Endothelial cell of umbilical vein (primary cell): ENCODE data around the gene MOAP1. TPM values are rescaled to one million over a fixed set of nuclear protein-coding genes. Genes with fewer than 3 reads are reported as not detected.
A peak's percentile ranks its signal among the peaks of the same experiment; 100 is the strongest.

Experiments
- BruUV-seq: library from RNA; stranded (reverse); fragments of 400-500 nt; replicated peaks from 2 replicates; lab custom pipeline; 2021; lab: Mats Ljungman, UMichigan
- CTCF ChIA-PET: fragments of 300-600, 350-600 bp; sonication (Branson Sonifier 250); formaldehyde crosslinking; loops from one replicate; lab custom pipeline; 2021; ENCODE audit warnings: antibody characterized with exemption, inconsistent platforms; lab: Charles Lee
- POLR2A ChIA-PET: fragments of 300-600, 350-600 bp; sonication (Branson Sonifier 250); formaldehyde crosslinking; loops from one replicate; lab custom pipeline; 2021; ENCODE audit warnings: antibody characterized with exemption, inconsistent platforms; lab: Charles Lee
- DNase-seq: peaks from one replicate; pipeline ENCODE4 v3.0.0-alpha.2; 2011; ENCODE audit warnings: low read depth, low spot score
- FAIRE-seq: peaks from 2 replicates; lab custom pipeline; 2011; peaks lifted over from hg19 to GRCh38; lab: Jason Lieb, UNC
- H2AFZ ChIP-seq: 2 replicates; pipeline ENCODE4 v1.6.0; 2012; ENCODE audit warnings: low read depth, low read length, control low read depth, inconsistent platforms
- H3K27ac ChIP-seq: 2 replicates; pipeline ENCODE4 v1.5.1; 2011; ENCODE audit warnings: low read depth, mild to moderate bottlenecking, control low read depth, low read length, moderate library complexity; ENCODE audit not compliant: insufficient read depth
- H3K27me3 ChIP-seq, 2 experiments: 2 replicates each; pipeline versions ENCODE4 v1.6.0 to v1.6.1; 2011; ENCODE audit warnings: low read length in 2 of 2, mixed read lengths in 1 of 2; ENCODE audit not compliant: control insufficient read depth in 2 of 2, insufficient read depth in 2 of 2
- H3K36me3 ChIP-seq, 2 experiments: 2 replicates in 1 of 2; 3 replicates in 1 of 2; pipeline ENCODE4 v1.5.1; 2011; ENCODE audit warnings: low read length in 2 of 2, mild to moderate bottlenecking in 1 of 2, moderate library complexity in 1 of 2; ENCODE audit not compliant: control insufficient read depth in 2 of 2, insufficient read depth in 2 of 2; ENCODE audit errors: extremely low read depth in 1 of 2
- H3K4me1 ChIP-seq: 3 replicates; pipeline ENCODE4 v1.5.1; 2011; ENCODE audit warnings: mild to moderate bottlenecking, low read length; ENCODE audit not compliant: control insufficient read depth, insufficient read depth; ENCODE audit errors: extremely low read depth
- H3K4me2 ChIP-seq: 2 replicates; pipeline ENCODE4 v1.6.1; 2011; ENCODE audit warnings: low read length, control low read depth, mixed read lengths; ENCODE audit not compliant: insufficient read depth
- H3K4me3 ChIP-seq, 3 experiments: fragments of 200-600 bp in 1 of 3; sonication (generic), shearing (Covaris generic) in 1 of 3; replicated peaks in 1 of 3; 2 replicates each; pipeline ENCODE4 v1.5.1; 2011 to 2016; ENCODE audit warnings: control low read depth in 3 of 3, low read length in 3 of 3, mild to moderate bottlenecking in 2 of 3, inconsistent platforms in 1 of 3, low read depth in 1 of 3, moderate library complexity in 1 of 3; ENCODE audit not compliant: insufficient read depth in 1 of 3
- H3K79me2 ChIP-seq: 2 replicates; pipeline ENCODE4 v1.6.0; 2012; ENCODE audit warnings: low read length, inconsistent platforms; ENCODE audit not compliant: control insufficient read depth, insufficient read depth
- H3K9ac ChIP-seq: replicated peaks from 2 replicates; pipeline ENCODE3; 2011; ENCODE audit warnings: low read length, control low read depth; ENCODE audit not compliant: insufficient read depth; ENCODE audit errors: extremely low read depth
- H3K9me1 ChIP-seq: replicated peaks from 3 replicates; pipeline ENCODE4 v1.6.0; 2011; ENCODE audit warnings: mild to moderate bottlenecking, low read length; ENCODE audit not compliant: control insufficient read depth, insufficient read depth; ENCODE audit errors: extremely low read depth
- H3K9me3 ChIP-seq: replicated peaks from 2 replicates; pipeline ENCODE4 v1.5.1; 2012; ENCODE audit warnings: low read length, inconsistent platforms; ENCODE audit not compliant: control insufficient read depth, insufficient read depth
- H4K20me1 ChIP-seq: replicated peaks from 2 replicates; pipeline ENCODE3; 2011; ENCODE audit warnings: mild to moderate bottlenecking, low read length; ENCODE audit not compliant: control insufficient read depth, insufficient read depth; ENCODE audit errors: extremely low read depth
- EZH2 ChIP-seq: IDR thresholded peaks from 2 replicates; pipeline ENCODE4 v1.6.1; 2012; ENCODE audit warnings: borderline replicate concordance, low read depth, mild to moderate bottlenecking, moderate library complexity, low read length, inconsistent platforms; ENCODE audit not compliant: severe bottlenecking
- FOS ChIP-seq: IDR thresholded peaks from 2 replicates; pipeline ENCODE4 v1.6.1; 2011; ENCODE audit warnings: mild to moderate bottlenecking, low read length, moderate library complexity, borderline replicate concordance; ENCODE audit not compliant: insufficient read depth
- GATA2 ChIP-seq: IDR thresholded peaks from 2 replicates; pipeline ENCODE4 v1.7.0; 2011; ENCODE audit warnings: low read depth, mild to moderate bottlenecking, moderate library complexity, mixed read lengths, low read length; ENCODE audit not compliant: insufficient read length, insufficient read depth
- JUN ChIP-seq: IDR thresholded peaks from 2 replicates; pipeline ENCODE4 v1.6.1; 2011; ENCODE audit warnings: borderline replicate concordance, low read depth; ENCODE audit not compliant: insufficient read length, insufficient read depth
- MYC ChIP-seq: IDR thresholded peaks from one replicate; pipeline ENCODE4 v1.6.1; 2011; ENCODE audit warnings: mild to moderate bottlenecking, low read depth, low read length
- POLR2A ChIP-seq: IDR thresholded peaks from 2 replicates; pipeline ENCODE4 v1.6.1; 2012; ENCODE audit warnings: low read depth, mild to moderate bottlenecking, control low read depth, low read length
- POLR2AphosphoS5 ChIP-seq: IDR thresholded peaks from 2 replicates; pipeline ENCODE4 v1.6.1; 2012; ENCODE audit warnings: low read depth, mild to moderate bottlenecking, control low read depth, low read length, moderate library complexity; ENCODE audit not compliant: insufficient read depth
- dilution Hi-C: fragments of 300-500 bp; cut with MboI; formaldehyde crosslinking; loops from one replicate; pipeline ENCODE4 v1.15.0; 2019; ENCODE audit warnings: low sequenced_read_pairs; ENCODE audit not compliant: extremely low pct_ligation_motif_present
- intact Hi-C: fragments of 100-400 bp; cut with micrococcal nuclease; formaldehyde crosslinking; loops from one replicate; pipeline ENCODE4 v1.10.0; 2022
- polyA plus RNA-seq, 4 experiments: library from polyadenylated mRNA; depleted of rRNA in 3 of 4; stranded (reverse) in 3 of 4; unstranded in 1 of 4; fragments of >200 nt; gene quantifications; 2 replicates each; pipeline versions ENCODE4 v1.2.1 to v1.2.3, GENCODE V29; 2011 to 2012; ENCODE audit warnings: missing spikeins in 1 of 4
- total RNA-seq: library from RNA; stranded (reverse); gene quantifications from 2 replicates; pipeline ENCODE4 v1.2.3, GENCODE V29; 2021
- TF ChIP-seq, protein P1 (sequence below): IDR thresholded peaks from 2 replicates; pipeline ENCODE4 v1.6.1; 2011; ENCODE audit not compliant: insufficient read depth, insufficient read length
- TF ChIP-seq, protein P2 (sequence below), 2 donors: IDR thresholded peaks; 1 replicate in 1 of 2; 2 replicates in 1 of 2; pipeline ENCODE4 v1.5.1; 2011; ENCODE audit warnings: low read length in 2 of 2, mild to moderate bottlenecking in 2 of 2, moderate library complexity in 2 of 2, control low read depth in 1 of 2, inconsistent platforms in 1 of 2, low read depth in 1 of 2; ENCODE audit not compliant: insufficient read depth in 1 of 2; ENCODE audit errors: extremely low read depth in 1 of 2

Gene MOAP1
- total and polyA plus RNA-seq, 2 donors (not counting 3 experiments of a cell fraction or from before 2014, with no cell fraction given) = 15.0 to 21.0 TPM

- ChIA-PET POLR2A (no interaction called here), CTCF (no interaction called here)
- DNase-seq (no peak), FAIRE-seq (no peak)
- intact Hi-C loops (loop anchor here (5.0 kb wide), 1 partner anchor 387 kb away; no protein-coding TSS in a partner anchor), dilution Hi-C loops (no loop called here)
- TF ChIP-seq POLR2A = no peak
- no peaks in the 10 kb centered on the region for H3K9me1 ChIP-seq
- H3K36me3 ChIP-seq = peaks cover 8% of the 10 kb centered on the region in 2 experiments
- no peaks in the 10 kb centered on the region for H3K4me1 ChIP-seq
- no peak overlapping the region for H3K4me2 ChIP-seq
- H3K4me3 ChIP-seq = no peak overlapping the region
- BruUV-seq = no TSS peak
- no peak overlapping the region for H3K27ac ChIP-seq
- H2AFZ ChIP-seq = peak overlapping the region; percentile 57
- H3K9ac ChIP-seq = no peak overlapping the region
- no peaks in the 10 kb centered on the region for H4K20me1 ChIP-seq
- no peaks in the 10 kb centered on the region for H3K9me3 ChIP-seq
- no peaks in the 10 kb centered on the region for H3K27me3 ChIP-seq
- no peaks in the 10 kb centered on the region for H3K79me2 ChIP-seq
Measured at GRCh38 chr14:93230539-93230938, 45.8 kb upstream of the MOAP1 start.

- H3K4me2 ChIP-seq = no peak overlapping the region
- no peak overlapping the region for H3K27ac ChIP-seq
- no peaks in the 10 kb centered on the region for H4K20me1 ChIP-seq
- POLR2A ChIA-PET = no interaction called here
- dilution Hi-C loops = no loop called here
- CTCF ChIA-PET = no interaction called here
- H3K9me3 ChIP-seq = no peaks in the 10 kb centered on the region
- no peak overlapping the region for H2AFZ ChIP-seq
- H3K79me2 ChIP-seq = no peaks in the 10 kb centered on the region
- H3K27me3 ChIP-seq = no peaks in the 10 kb centered on the region
- TF ChIP-seq GATA2 (no peak), POLR2AphosphoS5 (no peak), MYC (no peak), POLR2A (no peak), JUN (no peak), EZH2 (no peak), FOS (no peak)
- TF ChIP-seq, protein P1, sequence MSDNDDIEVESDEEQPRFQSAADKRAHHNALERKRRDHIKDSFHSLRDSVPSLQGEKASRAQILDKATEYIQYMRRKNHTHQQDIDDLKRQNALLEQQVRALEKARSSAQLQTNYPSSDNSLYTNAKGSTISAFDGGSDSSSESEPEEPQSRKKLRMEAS = no peak
- TF ChIP-seq, protein P2, sequence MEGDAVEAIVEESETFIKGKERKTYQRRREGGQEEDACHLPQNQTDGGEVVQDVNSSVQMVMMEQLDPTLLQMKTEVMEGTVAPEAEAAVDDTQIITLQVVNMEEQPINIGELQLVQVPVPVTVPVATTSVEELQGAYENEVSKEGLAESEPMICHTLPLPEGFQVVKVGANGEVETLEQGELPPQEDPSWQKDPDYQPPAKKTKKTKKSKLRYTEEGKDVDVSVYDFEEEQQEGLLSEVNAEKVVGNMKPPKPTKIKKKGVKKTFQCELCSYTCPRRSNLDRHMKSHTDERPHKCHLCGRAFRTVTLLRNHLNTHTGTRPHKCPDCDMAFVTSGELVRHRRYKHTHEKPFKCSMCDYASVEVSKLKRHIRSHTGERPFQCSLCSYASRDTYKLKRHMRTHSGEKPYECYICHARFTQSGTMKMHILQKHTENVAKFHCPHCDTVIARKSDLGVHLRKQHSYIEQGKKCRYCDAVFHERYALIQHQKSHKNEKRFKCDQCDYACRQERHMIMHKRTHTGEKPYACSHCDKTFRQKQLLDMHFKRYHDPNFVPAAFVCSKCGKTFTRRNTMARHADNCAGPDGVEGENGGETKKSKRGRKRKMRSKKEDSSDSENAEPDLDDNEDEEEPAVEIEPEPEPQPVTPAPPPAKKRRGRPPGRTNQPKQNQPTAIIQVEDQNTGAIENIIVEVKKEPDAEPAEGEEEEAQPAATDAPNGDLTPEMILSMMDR (IDR thresholded peaks at IDR 0.05; ENCODE audit: extremely low read depth in 1 of 2, insufficient read depth in 1 of 2, low read depth in 1 of 2, low read length in 2 of 2) = no peak
- H3K36me3 ChIP-seq = peaks cover 8% of the 10 kb centered on the region in 2 experiments
- H3K4me3 ChIP-seq = no peak overlapping the region
- no peaks in the 10 kb centered on the region for H3K9me1 ChIP-seq
- no peak overlapping the region for H3K9ac ChIP-seq
- H3K4me1 ChIP-seq = no peaks in the 10 kb centered on the region
- no peak for DNase-seq
- FAIRE-seq = no peak
- no TSS peak for BruUV-seq
- intact Hi-C loops = no loop called here
Measured at GRCh38 chr14:93228550-93228949, 43.9 kb upstream of the MOAP1 start.
